A549 (cell line): Measurements from ENCODE around the gene NADSYN1.

Experiments
- MAFK ChIP-seq: fragments of 450-650 bp; IDR thresholded peaks from 2 replicates; pipeline ENCODE4 v1.6.1; 2014; ENCODE audit not compliant: partially characterized antibody
- RFX5 ChIP-seq: fragments of 450-650 bp; IDR thresholded peaks from 2 replicates; pipeline ENCODE4 v1.7.1; 2014; ENCODE audit warnings: antibody characterized with exemption, mild to moderate bottlenecking, moderate library complexity
- SREBF2 ChIP-seq: fragments of 450-650 bp; IDR thresholded peaks from 2 replicates; pipeline ENCODE4 v1.6.1; 2014; ENCODE audit warnings: mild to moderate bottlenecking, moderate library complexity

DNA sequence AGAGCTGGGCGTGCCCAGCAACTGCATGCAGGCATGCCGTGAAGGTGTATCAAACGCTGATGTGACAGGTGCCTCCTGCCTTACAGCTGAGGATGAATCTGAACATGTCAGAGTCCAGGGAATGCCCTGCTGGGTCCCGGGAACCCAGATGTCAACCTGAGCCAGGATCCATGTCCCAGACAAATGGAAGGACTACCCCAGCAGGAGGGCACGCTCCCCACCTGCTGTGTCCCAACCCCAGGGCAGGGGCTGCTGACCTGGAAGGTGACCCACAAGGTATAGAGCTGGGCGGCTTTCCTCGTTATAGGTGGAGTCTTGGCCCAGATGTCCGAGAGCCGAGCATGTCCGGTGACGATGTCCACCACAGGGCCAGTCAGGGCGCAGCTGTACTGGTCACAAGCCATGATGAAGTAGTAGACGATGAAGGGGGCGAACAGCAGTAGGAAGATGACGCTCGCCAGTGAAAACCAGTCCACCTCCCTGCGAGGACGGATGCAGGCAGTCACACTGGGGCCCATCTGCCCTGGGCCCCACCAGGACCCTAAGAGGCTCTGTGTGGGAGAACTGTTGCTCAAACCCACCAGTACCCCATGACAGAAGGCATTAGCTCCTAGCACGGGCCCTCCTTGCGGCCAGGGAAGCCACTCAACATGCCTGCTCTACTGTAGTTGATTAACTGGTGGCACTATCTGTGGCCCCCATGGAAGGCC, 9.1 kb upstream of the NADSYN1 start:
- no peak for TF ChIP-seq SREBF2
- no peak for TF ChIP-seq RFX5
- TF ChIP-seq MAFK: no peak
